RPMI8226 (cell line): ENCODE measurements around the gene DNAJB14.

Source experiments
- DNase-seq: peaks from one replicate; pipeline ENCODE4 v3.0.0-alpha.2; 2015

DNAJB14 gene

DNA sequence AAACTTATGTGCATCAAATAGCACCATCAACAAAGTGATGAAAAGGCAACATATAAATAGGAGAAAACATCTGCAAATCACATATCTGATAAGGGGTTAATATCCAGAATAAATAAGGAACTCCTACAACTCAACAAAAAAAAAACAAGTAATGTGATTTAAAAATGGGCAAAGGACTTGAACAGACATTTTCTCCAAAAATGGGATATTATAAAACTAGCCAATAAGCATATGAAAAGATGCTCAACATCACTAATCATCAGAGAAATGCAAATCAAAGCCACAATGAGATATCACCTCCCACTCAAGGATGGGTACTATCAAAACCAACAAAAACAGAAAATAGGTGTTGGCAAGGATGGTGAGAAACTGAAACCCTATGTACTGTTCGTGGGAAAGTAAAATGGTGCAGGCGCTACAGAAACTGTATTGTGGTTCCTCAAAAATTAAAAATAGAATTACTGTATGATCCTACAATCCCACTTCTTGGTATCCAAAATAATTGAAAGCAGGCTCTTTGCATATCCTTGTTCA is 2.4 kb downstream of the DNAJB14 start:
- DNase-seq: no peak

DNA sequence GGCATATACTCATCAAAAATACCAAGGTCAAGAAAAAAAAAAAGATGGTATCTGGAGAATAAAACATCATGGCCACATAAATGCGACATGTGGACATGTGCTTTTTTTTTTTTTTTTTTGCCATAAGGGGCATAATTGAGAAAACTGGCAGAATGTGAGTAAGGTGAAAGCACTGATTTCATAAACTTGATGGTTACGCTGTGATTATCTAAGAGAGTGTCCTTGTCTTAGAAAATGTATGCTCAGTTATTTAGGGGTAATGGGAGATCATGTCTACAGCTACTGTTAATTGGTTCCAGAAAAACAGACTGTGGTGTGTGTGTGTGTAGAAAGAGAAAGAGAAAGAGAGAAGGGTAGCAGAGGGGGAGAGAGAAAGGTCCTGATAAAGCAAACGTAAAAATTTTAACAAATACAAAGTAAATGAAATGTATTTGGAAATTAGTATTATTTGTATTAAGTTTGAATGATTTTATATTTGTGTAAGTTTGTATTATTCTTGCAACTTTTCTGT is 8.1 kb downstream of the DNAJB14 start:
- DNase-seq: no peak

DNA sequence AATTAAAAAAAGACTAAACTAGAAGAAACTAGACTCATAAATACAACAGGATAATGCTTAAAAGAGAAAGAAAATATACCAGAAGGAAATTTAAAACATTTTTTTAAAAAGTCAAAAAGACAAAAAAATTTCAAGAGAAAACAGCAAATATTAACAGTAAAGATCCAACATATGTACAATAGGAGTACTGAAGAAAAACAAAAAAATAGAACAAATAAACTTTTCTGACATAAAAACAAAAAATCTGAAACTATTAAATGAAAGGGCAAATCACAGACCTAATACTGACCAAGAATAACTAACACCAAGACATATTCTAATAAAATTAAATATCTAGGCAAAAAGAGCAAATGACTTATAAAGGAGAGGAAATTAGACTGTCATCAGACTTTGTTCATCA is 11.5 kb downstream of the DNAJB14 start:
- DNase-seq: no peak

DNA sequence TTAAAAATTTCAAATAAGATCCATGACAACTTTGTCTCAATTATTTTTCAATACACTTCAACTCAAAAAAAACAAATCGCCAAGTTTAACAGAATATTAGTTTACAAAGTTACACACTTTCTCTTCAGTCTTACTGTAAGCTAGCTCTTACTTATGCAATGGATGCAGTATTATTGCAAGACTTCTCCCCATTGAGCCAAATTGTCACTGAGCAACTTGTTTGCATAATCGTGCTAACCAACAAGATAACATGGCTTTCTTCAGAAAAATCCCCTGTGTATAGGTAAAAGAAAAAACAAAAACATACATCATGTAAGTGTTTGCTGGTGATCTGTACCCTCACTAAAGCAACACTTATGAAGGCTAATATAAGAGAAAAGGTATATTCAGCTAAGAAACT is 18.9 kb downstream of the DNAJB14 start:
- DNase-seq: no peak

DNA sequence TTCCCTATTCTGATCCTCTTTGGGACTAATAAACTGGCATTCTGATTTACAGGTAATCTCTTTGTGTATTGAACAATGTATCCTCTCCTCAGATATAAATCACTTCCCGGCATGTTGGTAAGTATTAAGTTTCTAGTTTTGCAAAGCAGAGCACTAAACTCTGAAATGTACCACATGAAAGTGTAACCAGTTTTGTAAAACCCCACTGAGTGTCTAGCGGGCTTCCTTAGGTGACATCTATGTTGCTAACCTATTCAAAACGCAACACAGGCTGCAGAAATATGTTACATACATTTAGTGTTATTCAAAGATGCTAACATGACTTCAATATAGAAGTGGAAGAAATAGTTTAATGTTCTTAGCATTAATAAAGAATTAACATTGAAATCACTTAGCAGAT is 25.2 kb downstream of the DNAJB14 start:
- DNase-seq: no peak

DNA sequence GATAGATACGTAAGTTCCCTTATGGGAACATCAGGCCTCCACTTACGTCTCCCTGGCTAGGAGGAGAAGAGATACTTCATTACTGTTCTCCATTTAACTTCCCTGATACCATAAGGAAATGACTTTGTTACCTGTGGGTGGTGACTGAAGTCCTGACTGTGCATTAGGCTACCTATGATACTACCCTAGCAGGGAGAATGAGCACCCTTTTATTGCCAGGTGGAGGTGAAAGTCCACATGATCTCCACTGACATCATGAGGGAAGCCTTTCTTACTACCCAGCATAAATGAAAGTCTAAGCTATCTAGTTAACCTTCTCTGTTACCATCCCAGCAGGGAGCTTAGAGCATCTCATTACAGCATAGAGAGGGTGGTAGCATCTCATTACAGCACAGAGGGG is 27.8 kb downstream of the DNAJB14 start:
- DNase-seq: no peak

DNA sequence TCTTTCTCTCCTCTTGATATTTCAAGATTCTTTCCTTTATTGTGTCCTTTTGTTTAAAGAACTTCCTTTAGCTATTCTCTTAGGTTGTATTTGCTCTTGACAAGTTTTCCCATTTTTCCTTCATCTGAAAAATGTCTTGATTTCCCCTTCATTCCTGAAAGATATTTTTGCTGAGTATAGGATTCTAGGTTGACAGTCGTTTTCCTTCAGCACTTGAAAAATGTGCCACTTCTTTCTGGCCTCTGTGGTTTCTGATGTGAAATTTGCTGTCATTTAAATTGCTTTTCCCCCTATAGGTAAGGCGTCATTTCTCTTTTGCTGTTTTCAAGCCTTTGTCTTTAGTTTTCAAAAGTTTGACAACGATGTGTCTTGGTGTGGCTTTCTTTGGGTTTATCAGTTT is 28.8 kb downstream of the DNAJB14 start:
- DNase-seq: no peak

DNA sequence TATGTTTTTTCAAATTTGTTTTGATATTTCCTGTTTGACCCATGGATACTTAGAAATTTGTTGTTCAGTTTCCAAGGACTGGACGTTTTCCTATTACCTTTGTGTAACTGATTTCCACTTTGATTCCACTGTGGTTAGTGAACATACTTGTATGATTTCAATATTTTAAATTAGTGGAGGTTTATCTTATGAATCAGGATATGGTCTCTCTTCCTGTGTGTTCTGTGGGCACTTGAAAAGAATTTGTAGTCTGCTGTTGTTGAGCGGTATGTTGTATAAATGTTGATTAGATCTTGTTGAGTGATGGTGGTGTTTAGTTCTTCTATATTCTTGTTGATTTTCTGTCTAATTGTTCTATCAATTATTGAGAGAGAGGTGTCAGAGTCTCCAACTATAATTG is 31.0 kb downstream of the DNAJB14 start:
- no peak for DNase-seq

DNA sequence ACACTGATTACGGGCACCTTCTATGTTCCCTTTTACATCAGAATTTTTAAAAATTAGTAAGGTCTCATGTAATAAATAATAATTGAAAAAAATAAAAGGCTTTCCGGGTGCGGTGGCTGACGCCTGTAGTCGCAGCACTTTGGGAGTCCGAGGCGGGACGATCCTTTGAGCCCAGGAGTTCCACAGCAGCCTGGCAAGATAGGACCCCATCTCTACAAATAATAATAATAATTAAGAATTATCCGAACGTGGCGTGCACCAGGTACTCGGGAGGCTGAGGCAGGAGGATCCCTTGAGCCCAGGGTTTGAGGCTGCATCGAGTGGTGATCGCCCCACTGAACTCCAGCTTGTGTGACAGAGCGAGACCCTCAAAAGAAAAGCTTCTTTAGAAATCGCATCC is 51.4 kb downstream of the DNAJB14 start:
- no peak for DNase-seq

DNA sequence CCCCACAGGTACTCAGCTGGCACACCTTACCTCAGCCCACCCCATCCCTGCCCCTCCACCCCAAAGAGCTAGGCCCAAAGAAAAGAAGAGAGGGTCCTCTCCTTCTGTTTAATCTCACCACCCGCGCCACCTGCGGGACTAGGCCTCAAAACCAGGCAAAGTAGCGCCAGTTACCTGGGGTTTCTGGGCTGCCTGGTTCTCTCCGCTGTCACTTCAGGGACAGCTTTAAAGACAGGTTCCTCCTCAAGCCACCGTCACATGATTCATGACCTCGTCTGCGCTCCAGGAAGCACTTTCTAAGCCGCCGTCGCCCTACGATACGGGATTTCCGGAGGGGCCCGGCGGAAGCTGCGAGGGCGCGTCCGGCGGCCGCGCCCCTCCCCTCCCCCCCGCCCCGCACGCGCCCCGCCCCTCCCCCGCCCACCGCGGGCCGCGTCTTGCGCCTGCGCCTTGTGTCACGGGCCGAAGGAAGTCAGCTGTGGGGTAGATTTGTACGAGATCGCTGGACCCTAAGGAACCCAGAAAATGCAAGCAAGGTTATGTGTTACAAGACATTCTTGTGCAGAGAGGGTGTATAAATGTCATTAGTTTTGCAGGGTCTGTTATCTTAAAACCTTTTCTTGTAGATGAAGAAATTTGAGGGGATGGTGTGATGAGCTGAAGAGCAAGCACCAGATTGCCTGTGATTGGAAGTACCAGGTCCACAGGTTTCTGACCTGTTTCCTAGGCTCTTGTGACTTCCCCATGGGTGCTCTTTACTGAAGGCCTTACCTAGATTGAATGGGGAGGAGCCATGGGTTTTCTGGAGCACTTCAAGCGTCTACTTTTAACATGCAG is 52.0 kb downstream of the DNAJB14 start, which contains the start of gene LAMTOR3:
Gene LAMTOR3 (minus strand): TSS at position 267 of the 837 bp plus-strand sequence. CDS start 464 bp downstream, outside the sequence.
- DNase-seq: peak; percentile 91

DNA sequence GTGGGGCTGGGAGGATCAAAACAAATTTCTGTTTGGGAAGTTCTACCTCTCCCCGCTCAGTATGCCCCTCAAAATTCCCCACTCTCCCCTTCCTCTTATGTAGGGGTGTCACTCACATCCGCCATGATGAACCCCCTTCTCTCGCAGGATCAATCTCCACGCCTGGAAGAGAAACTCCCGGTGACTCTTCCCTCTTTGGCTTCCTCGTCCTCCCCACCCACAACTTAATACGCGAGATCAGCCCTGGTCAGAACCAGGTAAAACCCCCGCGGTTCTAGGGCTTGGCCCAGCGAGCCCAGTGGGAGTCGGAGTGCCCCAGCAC is 52.6 kb downstream of the DNAJB14 start:
- no peak for DNase-seq

DNA sequence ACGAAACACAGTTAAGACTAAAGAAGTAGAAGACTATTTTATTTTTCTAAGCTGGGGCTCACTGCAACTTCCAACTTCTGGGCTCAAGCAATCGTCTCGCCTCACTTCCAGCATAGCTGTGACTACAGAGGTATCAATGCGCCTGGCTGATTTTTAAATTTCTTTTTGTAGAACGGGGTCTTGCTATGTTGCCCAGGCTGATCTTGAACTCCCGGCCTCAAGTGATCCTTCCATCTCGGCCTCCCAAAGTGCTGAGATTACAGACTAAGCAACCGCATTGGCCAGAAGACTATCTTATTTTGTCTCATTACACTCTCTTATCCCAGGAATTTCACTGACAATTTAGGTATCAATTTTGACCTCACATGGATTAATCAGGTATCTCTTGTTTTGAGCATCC is 53.4 kb downstream of the DNAJB14 start:
- DNase-seq: no peak

DNA sequence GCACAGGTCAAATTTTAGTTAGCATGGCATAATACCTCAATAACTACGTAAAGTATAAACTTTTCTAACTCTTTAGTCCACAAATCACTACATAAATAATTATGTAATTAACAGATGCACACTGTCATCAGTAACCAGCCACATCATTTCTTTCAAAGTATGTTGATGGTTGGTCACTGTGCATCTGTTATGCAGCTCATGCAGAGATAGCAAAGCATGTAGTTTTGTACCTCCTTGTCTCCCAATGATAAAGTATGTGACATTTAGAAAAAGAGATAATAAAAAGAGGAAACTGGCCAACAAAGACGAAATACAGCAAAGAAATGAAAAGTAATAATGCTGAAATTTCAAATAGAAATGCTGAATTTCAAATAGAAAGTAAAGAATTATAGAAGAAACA is 55.1 kb downstream of the DNAJB14 start:
- DNase-seq: no peak

DNA sequence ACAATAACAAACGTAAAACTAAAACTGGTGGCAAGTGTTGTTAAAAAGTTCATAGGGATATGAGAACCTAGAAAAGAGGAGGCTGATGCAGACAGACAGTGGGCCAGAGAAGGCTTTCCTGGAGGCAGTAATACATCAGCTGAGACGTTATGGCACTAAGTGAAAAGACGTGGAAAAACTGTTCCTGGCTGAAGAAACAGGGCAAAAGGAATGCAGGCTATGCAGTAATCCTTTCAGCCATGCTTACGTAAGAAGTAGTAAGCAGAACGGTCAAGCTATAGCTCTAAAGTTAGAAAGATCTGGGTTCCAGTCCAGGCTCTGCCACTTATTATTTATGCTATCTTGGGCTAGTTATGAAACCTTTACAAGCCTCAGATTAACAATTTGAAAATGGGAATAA is 58.6 kb downstream of the DNAJB14 start:
- no peak for DNase-seq

DNA sequence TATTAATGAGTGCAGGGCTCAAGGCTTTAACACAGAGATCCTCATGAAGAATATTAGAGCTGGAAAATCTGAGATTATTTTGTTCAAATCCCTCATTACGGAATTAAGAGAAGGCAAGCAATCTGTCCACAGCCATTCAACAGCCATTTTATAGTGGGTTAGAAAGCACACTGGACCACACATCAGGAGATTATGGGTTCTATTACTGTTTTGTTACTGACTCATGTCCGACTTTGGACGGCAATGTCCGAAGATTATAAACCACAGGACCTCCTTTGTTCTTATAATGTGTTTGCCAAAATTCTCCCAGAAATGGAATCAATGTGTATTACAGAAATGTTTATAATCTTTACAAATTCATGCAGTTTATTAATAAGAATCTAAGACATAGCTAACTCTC is 60.3 kb downstream of the DNAJB14 start:
- no peak for DNase-seq

DNA sequence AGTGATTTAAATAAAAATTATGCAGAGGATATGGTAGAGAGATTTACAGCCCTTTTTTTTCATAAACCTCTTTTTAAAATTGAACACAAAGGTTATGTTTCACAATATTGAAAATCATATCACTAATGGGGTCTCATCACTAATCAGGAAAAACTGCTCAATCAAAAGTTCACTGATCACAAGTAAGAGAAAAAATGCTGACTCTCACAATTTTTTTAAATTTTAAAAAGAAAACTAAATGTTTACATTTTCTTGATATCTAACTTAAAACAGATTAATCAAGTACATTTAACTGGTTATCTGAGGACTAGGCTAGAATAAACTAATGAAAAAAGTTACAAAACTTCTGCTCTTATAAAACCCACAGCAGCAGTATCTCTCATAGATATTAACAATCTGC is 60.7 kb downstream of the DNAJB14 start:
- DNase-seq: no peak

DNA sequence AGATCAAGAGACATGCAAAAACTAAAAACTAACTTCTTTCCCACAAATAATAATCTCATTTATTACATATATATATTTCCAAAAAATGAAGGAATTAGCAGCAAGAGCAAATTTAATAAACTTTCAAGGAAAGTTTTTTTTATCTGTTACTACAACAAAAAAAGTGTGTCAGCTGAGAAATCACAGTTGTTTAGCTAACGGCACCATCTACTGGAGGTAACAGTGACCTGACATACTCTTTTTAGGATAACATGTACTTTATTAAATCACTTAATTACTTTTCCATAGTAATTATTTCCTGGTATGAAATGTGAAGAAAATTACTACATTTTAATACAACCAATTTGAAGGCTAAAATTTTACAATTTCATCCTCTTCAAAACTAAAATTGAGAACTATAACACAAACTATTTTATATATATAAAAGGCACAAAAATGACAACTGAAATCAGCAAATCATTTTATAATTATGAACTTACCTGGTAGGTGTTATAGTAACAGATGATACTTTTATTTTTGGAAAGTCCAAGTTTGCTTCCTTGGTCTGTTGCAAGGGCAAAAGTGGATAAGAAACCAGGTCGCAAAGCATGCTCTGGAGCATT is 61.3 kb downstream of the DNAJB14 start:
- DNase-seq: peak; percentile 47

DNA sequence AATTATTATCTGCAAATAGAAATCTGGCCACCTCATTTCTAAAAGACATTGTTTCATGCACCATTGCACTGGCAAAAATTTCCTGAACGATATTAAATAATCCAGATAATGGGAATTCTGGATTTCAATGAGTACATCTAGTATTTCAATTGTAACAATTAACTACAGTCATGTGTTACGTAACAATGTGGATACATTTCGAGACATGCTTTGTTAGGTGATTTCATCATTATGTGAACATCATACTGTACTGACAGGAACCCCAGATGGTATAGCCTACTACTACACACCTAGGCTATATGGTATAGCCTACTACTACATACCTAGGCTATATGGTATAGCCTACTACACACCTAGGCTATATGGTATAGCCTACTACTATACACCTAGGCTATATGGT is 67.0 kb downstream of the DNAJB14 start:
- DNase-seq: no peak

DNA sequence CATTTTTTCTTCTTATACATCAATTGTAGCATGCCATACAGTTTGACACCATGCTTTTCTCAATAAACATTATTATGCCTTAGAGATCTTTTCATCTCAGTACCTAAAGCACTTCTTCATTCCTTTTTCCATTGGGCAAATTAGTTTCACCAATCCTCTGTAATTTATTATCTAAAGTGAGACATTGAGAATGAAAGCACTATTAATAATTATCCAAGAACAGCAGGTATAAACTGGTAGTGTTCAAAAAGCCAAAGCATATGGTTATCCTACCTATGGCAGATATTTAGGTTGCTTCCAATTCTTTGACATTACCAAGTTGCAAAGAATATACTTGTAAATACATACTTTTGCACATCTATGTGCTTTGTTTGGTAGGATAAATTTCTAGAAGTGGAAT is 67.8 kb downstream of the DNAJB14 start:
- DNase-seq: no peak

DNA sequence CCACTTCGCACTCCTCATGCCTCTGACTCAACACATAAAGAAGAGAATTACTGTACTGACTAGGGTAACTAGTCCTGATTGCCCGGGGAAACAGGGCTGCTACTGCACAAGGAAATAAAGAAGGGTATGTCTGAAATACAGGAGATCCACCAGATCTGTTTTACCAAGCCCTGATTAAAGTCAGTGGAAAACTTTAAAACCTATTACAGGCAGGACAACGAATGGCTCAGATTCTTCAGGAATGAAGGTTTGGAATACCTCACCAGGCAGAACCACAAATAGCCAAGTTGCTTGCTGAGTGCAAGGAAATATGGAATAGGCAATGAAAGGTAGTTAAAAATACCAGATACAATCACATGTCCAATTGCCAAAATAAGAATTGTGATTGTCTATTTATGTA is 69.5 kb downstream of the DNAJB14 start:
- no peak for DNase-seq

DNA sequence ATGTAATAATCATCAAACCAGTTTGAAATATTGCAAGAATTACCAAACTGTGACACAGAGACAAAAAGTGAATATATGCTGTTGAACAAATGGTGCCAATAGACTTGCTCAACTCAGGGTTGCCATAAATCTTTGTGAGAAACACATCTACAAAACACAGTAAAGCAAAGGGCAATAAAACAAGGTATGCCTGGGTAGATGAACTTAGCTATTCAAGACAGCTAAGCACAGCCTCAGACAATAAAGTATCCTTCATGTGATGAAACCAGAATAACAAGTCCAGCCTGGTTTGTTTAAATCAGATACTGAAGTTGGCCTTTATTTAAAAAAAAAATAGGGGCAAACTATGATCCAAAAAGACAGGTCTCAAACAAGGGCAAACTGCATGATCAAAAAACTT is 71.3 kb downstream of the DNAJB14 start:
- no peak for DNase-seq

DNA sequence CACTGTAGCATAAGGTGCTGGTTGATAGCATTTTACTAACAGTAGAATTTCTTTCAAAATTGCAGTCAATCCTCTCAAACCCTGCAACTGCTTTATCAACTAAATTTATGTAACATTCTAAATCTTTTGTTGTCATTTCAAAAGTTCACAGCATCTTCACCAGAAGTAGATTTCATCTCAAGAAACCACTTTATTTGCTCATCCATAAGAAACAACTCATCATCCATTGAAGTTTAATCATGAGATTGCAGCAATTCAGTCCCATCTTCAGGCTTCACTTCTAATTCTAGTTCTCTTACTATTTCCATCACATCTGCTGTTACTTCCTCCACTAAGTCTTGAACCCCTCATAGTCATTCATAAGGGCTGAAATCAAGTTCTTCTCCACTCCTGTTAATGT is 73.8 kb downstream of the DNAJB14 start:
- DNase-seq: no peak

DNA sequence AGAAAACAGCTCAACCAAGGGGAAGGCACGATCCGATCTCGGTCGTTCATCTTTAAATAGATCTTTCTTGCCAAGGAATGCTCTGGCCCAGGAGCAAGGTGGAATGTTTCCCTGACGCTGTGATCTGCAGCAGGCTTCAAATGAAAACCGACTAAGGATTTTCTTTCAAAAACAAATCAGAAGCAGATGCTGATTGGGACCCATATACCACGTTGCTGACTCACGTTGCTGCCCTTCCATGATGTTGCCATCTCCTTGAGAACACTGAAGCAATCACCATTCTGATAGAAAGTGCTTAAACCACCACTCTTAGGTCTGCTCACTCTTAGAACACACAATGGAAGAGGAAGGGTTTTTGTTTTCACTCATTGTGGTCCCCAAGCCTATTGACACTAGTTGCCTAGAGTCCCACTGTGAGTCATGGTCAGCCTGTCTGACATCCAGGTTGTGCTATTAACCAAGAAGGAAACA is 78.3 kb downstream of the DNAJB14 start:
- no peak for DNase-seq

DNA sequence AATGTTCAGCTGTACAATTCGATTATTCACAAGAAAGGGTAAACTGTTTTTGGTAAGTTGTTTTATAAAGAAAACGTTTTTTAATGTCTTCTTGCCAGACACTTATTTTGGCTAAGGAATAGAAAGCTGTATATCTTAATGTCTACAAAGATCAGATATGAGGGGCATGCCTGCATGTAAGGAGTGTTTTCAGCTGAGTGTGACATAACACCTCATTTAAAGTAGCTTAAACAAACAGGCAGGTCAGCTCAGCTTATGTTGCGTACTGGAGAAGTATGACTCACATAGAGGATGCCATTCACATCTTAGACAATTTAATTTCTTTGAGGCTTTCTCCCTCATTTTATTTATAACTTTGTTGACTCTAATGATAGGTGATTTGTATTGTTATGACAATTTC is 82.6 kb downstream of the DNAJB14 start:
- no peak for DNase-seq
